GM18498 (cell line): ENCODE results near the gene RASAL3.

Experiments
- ATAC-seq: cut with Tn5 transposase; IDR thresholded peaks from one replicate; pipeline ENCODE4 v1.9.1; 2021; ENCODE audit warnings: mild to moderate bottlenecking, moderate library complexity; ENCODE audit not compliant: unreplicated experiment

RASAL3 gene

GRCh38 chr19:15436012-15436825, 28.1 kb downstream of the RASAL3 start:
- ATAC-seq, result no peak

DNA sequence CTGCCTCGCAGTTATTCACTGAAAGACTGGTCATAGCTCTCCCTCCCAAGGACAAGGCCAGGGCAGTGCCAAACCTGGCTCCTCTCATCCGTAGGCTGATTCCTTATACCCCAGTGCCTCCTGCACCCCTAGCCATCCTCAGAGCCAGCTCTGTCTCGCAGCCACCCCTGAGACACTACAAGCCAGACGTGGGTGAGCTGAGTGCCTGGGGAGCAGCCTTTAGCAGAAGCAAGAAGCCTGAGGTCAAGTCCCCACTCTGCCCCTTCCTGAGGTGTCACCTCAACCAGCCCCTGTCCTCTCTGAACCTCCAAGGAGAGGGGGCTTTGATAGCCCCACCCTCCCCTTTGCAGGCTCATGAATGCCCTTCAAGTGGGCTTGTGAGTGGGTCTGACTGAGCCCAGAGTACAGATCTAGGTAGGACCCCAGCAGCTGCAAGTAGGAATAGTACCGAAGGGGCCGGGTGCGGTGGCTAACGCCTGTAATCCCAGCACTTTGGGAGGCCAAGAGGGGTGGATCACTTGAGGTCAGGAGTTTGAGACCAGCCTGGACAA, 30.8 kb downstream of the RASAL3 start:
- ATAC-seq, result no peak

DNA sequence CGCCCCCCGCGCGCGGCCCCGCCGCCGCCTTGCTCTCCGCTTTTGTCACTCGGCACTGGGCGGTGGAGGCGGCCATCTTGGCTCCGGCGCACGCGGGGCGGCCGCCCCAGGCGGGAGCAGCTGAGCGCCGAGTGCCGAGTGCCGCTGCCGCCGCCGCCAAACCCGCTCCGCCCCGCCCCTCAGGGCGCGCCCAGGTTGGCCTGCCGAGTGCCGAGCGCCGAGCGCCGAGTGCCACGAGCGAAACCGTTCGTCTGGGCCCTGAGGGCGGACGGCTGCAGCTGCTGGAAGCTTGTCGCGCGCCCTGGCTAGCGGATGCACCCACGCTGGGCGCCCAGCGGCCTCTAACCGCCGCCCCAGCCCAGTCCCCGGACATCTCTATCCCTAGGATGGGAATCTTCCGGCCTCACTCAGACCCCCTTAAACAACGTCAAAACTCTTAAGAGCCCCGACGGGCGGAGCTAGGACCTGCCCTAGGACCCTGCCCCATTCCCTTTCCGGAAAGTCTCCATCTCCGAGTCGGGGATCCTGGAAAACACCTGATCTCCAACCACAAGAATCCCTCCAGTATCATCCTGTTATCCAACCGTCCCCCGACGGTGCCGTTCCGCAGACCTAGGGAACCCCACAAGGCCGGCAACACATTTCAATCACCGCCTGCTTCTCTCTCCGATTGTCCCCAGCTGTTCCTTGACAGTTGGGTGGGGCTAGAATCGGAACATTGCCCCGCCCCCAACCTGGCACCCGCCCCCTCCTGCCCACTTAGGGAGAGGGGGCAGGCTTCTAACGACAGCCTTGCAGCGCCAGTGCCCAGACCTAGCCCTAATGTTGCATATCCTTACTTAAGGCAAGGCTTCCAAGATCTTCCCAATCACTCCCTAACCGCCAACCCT, 31.5 kb downstream of the RASAL3 start:
- peak; percentile 77 for ATAC-seq

DNA sequence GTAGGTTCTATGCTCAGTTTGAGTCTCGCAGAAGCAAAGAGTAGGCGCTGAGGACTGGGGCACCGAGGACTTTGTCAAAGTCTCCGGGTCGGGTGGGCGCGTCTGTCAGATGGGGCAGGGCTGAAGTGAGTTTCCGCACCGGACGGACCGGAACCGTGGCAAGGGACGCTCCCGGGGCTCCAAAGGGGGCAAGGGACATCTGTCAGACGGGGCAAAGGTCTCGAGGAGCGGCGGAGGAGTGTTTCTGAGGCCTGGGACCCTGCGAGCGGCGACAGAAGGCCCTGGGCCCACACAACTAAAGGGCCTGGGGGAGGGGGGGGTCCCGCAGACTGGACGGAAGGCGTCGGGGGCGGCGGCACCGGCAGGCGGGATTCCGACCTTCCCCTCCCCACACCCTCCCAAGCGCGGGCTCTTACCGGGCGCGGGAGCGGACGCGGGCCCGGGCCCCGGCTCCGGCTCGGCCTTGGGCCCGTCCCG, 32.3 kb downstream of the RASAL3 start:
- ATAC-seq, result peak; percentile 10

- ATAC-seq, result no peak
Measured at GRCh38 chr19:15431396-15432017, 32.8 kb downstream of the RASAL3 start.

GRCh38 chr19:15430526-15431120, 33.7 kb downstream of the RASAL3 start:
- no peak for ATAC-seq

DNA sequence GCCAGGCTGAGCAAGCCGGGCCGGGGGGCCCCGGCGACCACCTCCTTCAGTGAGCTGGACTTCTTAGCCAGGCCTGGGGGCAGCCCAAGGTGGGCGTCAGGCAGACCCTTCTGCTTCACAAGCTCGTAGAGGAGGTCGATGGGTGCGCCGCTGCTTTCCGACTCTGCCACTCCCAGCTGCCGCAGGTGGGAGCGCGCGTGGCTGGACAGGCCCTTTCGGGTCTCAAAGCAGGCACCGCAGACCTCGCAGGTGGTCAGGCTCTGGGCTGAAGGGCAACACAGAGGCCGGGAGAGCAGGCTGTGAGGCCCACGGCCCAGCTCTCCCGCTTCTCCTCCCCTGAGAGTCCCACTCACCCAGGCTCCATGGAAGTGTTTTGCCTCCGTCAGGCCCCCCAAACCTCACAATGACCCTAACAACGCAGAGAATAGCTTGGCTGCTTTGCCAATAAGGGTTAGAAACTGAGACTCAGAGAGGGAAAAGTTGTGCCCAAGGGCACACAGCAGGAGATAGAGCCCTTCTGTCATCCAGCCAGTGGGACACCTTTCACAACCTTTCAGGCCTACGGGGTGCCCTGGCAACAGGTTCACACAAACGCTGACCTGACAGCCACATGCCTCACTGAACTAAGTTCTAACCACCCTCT, 34.4 kb downstream of the RASAL3 start:
- no peak for ATAC-seq

DNA sequence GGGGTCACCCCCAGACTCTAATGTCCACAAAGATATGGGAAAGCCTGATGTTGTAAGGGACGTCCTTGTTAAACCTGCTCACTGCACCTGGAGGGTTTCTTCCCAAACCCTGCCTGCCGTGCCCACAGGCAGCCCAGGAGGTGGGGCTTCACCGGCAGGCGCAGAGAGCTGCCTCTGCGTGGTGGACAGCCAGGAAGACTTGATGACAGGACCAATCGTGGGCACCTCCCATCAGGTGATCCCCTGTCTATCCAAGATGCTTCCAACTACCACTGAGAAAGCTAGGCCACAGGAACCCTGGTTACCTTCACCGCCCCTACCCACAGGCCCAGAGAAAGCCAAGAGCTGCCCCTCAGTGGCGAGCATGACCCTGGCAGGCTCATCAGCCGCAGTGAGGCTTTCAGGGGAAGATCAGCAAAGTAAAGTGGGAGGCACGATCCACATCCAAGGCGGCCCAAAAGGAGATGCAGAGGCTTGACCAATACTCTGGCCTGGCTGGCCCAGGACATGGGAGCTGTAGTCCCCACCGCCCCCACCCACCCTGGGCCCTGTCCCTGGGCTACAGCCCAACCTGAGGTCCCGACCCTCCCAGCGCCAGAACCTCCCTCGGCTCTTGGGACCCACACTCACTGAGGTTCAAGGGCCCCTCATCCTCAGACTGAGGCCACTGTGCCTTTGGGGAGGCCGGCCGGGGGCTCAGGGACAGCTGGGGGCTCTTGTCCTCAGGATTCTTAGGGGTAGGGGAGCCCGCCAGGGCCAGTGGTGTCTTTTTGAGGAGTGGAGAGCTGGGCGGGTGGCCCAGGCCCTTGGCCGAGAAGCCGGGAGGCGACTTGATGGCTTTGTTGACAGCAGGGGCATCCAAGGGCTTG, 35.2 kb downstream of the RASAL3 start:
- no peak for ATAC-seq

GRCh38 chr19:15427991-15428471, 36.3 kb downstream of the RASAL3 start:
- no peak for ATAC-seq

- ATAC-seq, result no peak
Measured at GRCh38 chr19:15427350-15427700, 37.0 kb downstream of the RASAL3 start.

GRCh38 chr19:15426485-15427349, 37.6 kb downstream of the RASAL3 start:
- ATAC-seq, result no peak

DNA sequence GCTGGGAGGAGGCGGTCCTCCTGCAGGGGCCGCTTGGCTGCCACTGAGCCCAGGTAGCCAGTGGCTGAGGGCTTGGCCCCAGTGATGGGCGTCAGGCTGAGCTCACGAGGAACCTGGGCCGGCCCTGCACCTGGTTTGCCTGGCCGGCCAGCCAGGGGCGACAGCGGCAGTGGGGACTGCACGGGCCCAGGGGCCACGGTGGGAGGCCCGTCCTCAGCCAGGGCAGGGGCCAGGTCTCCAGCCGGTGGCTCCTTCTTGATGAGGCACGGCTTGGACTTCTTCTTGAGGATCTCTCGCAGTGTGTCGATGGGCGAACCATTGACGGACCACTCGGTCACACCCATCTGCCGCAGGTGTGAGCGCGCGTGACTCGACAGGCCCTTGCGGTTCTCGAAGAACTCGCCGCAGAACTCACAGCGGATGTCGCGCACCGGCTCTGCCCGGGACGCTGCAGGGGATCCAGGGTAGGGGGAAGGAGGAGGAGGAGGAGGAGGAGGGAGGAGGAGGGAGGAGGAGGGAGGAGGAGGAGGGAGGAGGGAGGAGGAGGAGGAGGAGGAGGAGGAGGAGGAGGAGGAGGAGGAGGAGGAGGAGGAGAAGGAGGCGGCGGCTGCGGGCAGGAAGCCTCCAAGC, 38.9 kb downstream of the RASAL3 start:
- no peak for ATAC-seq

DNA sequence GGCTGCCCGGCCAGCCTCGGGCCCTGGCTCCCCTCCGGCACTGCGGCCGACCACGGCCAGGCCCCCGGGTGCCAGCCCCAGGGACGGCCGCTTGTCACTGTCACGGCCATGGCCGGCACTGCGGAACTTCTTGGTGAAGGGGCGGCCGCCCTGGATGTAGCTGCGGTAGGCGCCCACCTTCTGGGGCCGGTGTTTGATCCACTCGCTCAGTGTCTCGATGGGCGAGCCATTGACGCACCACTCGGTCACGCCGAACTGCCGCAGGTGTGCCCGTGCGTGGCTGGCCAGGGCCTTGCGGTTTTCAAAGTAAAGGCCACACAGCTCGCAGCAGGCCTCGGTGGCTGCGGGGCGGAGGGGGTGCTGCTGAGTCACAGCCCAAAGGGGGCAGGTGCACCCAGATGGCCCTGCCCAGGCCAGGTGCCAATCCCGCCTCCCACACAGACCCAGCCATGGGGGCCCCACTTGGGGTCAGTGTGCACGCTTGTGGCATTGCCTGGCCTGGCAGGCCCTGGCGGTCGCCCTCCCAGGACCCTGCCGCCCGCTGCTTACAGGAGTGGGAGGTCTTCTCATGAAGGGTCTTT, 39.6 kb downstream of the RASAL3 start:
- no peak for ATAC-seq

- no peak for ATAC-seq
Measured at GRCh38 chr19:15424121-15424520, 40.2 kb downstream of the RASAL3 start.

GRCh38 chr19:15423130-15423529, 41.2 kb downstream of the RASAL3 start:
- ATAC-seq, result no peak

DNA sequence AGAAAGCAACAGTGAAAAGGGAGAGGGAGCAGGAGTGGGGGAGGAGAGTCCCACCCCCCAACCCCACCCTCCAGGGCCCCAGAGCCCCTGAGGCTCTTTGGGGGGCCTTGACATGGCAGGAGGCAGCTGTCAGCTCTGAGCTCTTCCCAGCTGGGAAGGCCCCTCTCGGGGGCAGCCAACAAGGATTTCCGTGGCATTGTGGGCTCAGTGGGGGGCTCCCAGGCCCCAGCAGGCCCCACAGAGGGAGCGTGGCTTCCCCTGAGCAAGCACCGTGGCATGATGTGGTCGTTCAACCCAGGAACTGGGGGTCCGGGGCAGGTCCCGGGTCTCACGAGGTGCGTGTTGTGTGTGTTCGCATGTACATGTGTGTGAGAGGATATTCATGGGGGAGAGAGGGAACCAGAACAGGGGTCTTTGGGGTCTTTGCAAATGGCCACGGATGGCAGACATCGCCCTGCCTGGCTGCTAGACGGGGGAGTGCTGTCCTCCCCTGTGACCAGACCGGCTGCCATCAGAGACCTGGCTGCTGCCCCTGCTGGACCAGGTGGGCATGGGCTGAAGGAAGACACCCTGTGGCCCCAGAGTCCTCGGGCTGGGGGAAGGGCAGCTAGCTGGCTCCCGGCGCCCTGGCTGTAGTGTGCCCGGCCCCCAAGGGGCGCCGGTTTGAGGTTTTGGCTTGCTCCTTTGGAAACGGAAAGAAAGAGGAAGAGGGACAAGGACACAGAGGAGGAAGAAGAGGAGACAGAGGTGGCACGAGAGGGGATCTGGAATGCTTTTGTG, 41.9 kb downstream of the RASAL3 start:
- ATAC-seq, result no peak
